Muscle of back (tissue), 11 donors: Measurements from ENCODE around the gene HEMK1. TPM values are rescaled to one million over a fixed set of nuclear protein-coding genes. Genes with fewer than 3 reads are reported as not detected.

Experiments used
- DNase-seq, 3 donors: peaks; one replicate each; pipeline versions ENCODE4 v3.0.0 to v3.0.0-alpha.2; 2013
- polyA plus RNA-seq, 10 donors: library from polyadenylated mRNA; unstranded; fragments of 120-200 nt; gene quantifications; one replicate each; pipeline ENCODE4 v1.2.1, GENCODE V29; 2013; ENCODE audit not compliant: insufficient read length in 10 of 10

The HEMK1 gene
- polyA plus RNA-seq, 10 donors = 14.3 to 18.4 (median 16.2) TPM

- no peak for DNase-seq
Observed at GRCh38 chr3:50539356-50540286, 29.7 kb upstream of the HEMK1 start.

GRCh38 chr3:50542177-50543034 is 26.9 kb upstream of the HEMK1 start:
- DNase-seq = peak; percentile 53 to 85 (median 72)

- no peak for DNase-seq
Observed at GRCh38 chr3:50545781-50546180, 23.5 kb upstream of the HEMK1 start.

- DNase-seq = no peak
Observed at GRCh38 chr3:50549226-50549625, 20.1 kb upstream of the HEMK1 start.

- peak in 2 of 3 donors; percentile 51 to 75 for DNase-seq
Observed at GRCh38 chr3:50550079-50550736, 19.1 kb upstream of the HEMK1 start.

GRCh38 chr3:50551054-50551659 is 18.2 kb upstream of the HEMK1 start:
- DNase-seq = peak in 1 of 3 donors; percentile 35

- no peak for DNase-seq
Observed at GRCh38 chr3:50551681-50552435, 17.5 kb upstream of the HEMK1 start.

- DNase-seq = no peak
Observed at GRCh38 chr3:50552598-50552997, 16.7 kb upstream of the HEMK1 start.

GRCh38 chr3:50554553-50554952 is 14.8 kb upstream of the HEMK1 start:
- no peak for DNase-seq

GRCh38 chr3:50557106-50557505 is 12.2 kb upstream of the HEMK1 start:
- DNase-seq = no peak

GRCh38 chr3:50557915-50558314 is 11.4 kb upstream of the HEMK1 start:
- peak in 1 of 3 donors; percentile 61 for DNase-seq

- DNase-seq = no peak
Observed at GRCh38 chr3:50559702-50560101, 9.6 kb upstream of the HEMK1 start.

GRCh38 chr3:50562861-50563260 is 6.5 kb upstream of the HEMK1 start:
- no peak for DNase-seq

GRCh38 chr3:50563867-50564266 is 5.5 kb upstream of the HEMK1 start:
- DNase-seq = no peak

- no peak for DNase-seq
Observed at GRCh38 chr3:50564321-50564720, 5.0 kb upstream of the HEMK1 start.

- DNase-seq = peak in 1 of 3 donors; percentile 29
Observed at GRCh38 chr3:50567011-50567385, 2.3 kb upstream of the HEMK1 start.

- peak; percentile 88 to 96 (median 92) for DNase-seq
Observed at GRCh38 chr3:50567386-50568167, 1.7 kb upstream of the HEMK1 start, which contains the start of gene C3orf18. Gene C3orf18 (minus strand): TSS chr3:50567747. CDS start chr3:50565699, 2,048 bp downstream.

- no peak for DNase-seq
Observed at GRCh38 chr3:50570508-50571279, 1.4 kb downstream of the HEMK1 start.

- no peak for DNase-seq
Observed at GRCh38 chr3:50571486-50571885, 2.2 kb downstream of the HEMK1 start.
